Fibroblast of pulmonary artery (primary cell): ENCODE data around the gene TRH.

Experiments used
- DNase-seq: peaks from one replicate; pipeline ENCODE4 v3.0.0-alpha.2; 2010; ENCODE audit warnings: low read depth
- H3K4me3 ChIP-seq: replicated peaks from 2 replicates; pipeline ENCODE4 v1.5.1; 2011; ENCODE audit warnings: low read depth, mild to moderate bottlenecking, control low read depth, low read length, moderate library complexity
- CTCF ChIP-seq: IDR thresholded peaks from 2 replicates; pipeline ENCODE4 v1.5.1; 2011; ENCODE audit warnings: mild to moderate bottlenecking, control low read depth, low read length, inconsistent platforms; ENCODE audit errors: missing control alignments

TRH gene

GRCh38 chr3:129979905-129980304 is 5.4 kb downstream of the TRH start:
- H3K4me3 ChIP-seq, result no peak overlapping the region
- TF ChIP-seq CTCF, result no peak
- no peak for DNase-seq

GRCh38 chr3:129983561-129983960 is 9.0 kb downstream of the TRH start:
- TF ChIP-seq CTCF, result no peak
- H3K4me3 ChIP-seq, result no peak overlapping the region
- DNase-seq, result no peak

GRCh38 chr3:129984125-129984524 is 9.6 kb downstream of the TRH start:
- no peak for TF ChIP-seq CTCF
- H3K4me3 ChIP-seq, result no peak overlapping the region
- DNase-seq, result peak; percentile 23

GRCh38 chr3:129985113-129985512 is 10.6 kb downstream of the TRH start:
- no peak for DNase-seq
- H3K4me3 ChIP-seq, result no peak overlapping the region
- TF ChIP-seq CTCF, result no peak

- no peak for DNase-seq
- TF ChIP-seq CTCF, result no peak
- no peak overlapping the region for H3K4me3 ChIP-seq
Observed at GRCh38 chr3:129988429-129988828, 13.9 kb downstream of the TRH start.

GRCh38 chr3:129989414-129989813 is 14.9 kb downstream of the TRH start:
- no peak overlapping the region for H3K4me3 ChIP-seq
- no peak for TF ChIP-seq CTCF
- no peak for DNase-seq

GRCh38 chr3:129992781-129993180 is 18.3 kb downstream of the TRH start:
- peak; percentile 59 for TF ChIP-seq CTCF
- DNase-seq, result peak; percentile 7
- no peak overlapping the region for H3K4me3 ChIP-seq
